Ureter (tissue), 1 donor: ENCODE data around the gene SDR42E1. TPM values are rescaled to one million over a fixed set of nuclear protein-coding genes. Genes with fewer than 3 reads are reported as not detected.

Source experiments
- DNase-seq: peaks from one replicate; pipeline ENCODE4 v3.0.0-alpha.2; 2020; ENCODE audit warnings: low spot score
- total RNA-seq: library from RNA; stranded (reverse); gene quantifications from one replicate; pipeline ENCODE4 v1.2.4, GENCODE V29; 2023
- donor health status: DM: yes; HTN: yes; CAD: no.

SDR42E1 gene
- total RNA-seq: 28.3 TPM

- peak; percentile 65 for DNase-seq
Measured at GRCh38 chr16:82011199-82011641, at the start of gene SDR42E1. SDR42E1 (minus strand) TSS chr16:82011470; CDS start chr16:82000858, 10,612 bp downstream.

DNA sequence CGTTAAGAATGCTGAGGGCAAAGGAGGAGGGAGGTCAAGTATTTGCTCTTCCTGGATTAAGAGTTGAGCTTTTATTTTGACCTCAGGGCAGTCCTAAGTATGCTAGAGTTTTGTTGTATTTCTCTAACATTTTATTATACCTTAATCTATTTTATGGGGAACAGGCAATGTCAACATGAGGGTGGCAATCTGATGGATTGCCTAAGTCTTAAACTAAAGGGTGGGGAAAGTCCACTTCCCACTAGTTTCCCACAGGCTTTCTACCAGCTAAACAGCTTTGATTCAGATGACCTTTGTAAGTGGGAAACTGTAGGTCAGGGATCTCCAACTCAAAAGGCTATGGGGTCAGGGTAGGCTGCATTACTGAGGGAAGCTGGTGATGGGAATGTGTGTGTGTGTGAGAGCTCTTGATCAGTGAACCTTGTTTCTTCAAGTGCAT, 48.7 kb upstream of the SDR42E1 start:
- DNase-seq: no peak

DNA sequence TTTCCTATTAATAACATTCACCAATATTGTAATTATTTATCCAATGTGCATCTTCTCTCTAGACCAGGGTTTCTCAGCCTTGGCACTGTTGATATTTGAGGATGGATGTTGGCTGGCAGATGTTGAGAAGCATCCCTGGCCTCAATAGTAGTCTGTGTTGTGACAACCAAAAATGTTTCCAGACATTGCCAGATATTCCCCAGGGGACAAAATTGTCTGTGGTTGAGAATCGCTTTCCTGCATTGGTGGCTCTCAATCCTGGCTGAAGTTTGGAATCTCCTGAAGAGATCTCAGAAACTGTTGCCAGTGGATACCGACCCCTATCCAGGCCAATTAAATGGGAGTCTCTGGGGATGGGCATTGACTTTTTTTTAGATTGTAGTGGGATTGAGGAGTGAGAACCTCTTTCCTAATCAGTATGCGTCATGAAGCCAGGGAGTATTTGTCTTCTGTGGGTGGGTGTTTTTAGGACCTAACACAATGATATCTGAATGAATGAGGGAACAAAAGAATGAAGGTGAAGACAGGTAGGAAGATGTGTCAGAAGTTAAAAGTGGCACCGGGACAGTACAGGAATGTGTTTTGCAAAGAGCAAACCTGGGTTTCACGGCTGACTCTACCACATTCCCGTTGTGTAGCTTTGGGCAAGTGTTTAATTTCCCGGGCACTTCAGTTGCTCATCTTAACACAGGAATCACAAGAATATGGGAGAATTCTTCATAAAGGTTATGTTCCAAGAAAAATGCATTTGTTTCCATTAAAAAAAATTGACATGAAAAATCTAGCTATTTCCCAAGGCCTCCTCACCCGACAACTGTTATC, 48.1 kb upstream of the SDR42E1 start:
- no peak for DNase-seq

DNA sequence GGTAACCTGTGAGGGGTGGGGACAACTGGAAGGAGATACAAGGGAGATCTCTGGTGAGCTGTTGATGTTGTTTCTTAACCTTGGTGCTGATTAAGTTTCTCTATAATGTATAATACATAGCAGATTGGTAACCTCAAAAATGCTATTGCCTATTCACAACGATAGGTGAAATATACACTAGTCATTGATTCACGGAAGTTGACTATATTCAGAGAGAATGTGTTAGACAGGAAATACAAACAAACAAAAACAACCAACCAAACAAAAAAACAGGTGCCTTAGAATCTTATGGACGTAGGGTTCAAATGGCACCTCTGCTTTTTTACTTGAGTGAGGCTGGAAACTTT, 45.3 kb upstream of the SDR42E1 start:
- DNase-seq: no peak

DNA sequence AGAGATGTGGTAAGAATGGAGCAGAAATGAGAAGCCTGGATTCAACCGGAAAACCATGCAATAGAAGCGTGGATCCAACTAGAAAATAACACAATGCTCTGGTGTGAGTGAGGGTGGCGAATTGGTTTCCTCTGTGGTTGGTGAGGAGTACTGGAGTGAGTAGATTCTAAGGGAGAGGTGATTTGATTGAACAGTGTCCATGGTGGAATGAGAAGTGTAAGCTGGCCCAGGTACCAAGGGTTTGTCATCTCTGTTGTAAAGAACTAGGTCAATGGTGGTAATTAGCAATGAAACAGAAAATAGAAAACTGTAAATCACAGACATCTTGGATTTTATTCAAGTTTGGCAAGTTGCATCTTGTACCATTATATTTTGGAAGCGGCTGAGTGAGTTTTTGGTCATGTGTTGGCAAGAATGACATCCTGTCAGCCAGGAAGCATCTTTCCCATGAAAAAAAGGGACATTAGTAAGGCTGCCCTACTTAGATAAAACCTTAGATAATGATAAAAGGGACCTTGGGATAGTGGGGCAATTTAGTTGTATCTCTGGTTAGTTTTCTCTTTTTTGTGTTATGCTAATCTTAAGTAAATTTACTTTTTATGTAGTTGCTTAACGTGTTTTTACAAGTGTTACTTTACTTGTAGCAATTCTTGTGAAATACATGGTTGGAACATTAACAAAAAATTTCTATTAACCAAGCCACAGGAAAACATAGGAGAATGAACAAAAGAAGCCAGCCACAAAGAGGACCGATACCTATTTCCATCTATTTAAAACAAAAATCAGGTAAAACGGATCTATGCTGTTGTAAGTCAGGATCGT, 44.7 kb upstream of the SDR42E1 start:
- DNase-seq: no peak

DNA sequence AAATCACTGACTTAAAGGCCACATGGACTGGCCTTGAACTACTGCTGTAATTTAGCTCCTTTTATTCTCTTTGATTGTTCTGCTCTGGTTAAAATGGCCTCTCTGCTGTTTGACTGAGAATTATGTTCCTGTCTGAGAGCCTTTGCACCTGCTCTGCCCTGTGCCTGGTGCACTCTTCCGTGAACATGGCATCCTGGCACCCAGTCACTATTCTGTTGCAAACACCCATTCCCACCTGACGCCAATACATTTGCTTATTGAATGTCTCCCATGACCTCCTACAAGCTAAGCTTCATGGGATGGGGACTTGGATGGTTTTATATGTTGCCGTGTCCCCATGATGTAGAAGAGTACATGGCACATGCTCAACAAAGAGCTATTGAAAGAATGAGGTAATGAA, 43.8 kb upstream of the SDR42E1 start:
- DNase-seq: no peak

- no peak for DNase-seq
Measured at GRCh38 chr16:82051656-82052055, 40.4 kb upstream of the SDR42E1 start.

- DNase-seq: no peak
Measured at GRCh38 chr16:82050909-82051357, 39.7 kb upstream of the SDR42E1 start.

DNA sequence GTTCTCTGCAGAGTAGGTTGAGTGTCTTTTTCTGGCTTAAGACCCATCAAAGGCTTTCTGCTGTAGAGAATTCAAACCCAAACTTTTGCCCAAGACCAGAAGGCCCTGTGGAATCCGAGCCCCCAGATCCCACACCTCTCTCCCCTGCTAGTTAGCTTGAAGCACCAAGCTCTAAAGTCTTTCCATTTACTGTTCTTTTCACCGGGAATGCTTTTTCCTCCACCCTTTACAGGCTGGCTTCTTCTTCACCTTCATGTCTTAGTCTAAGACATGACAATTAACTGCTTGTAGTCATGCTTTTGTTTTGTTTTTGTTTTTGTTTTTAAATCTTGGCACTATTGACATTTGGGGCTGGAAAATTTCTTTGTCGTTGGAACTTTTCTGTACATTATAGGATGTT, 39.2 kb upstream of the SDR42E1 start:
- DNase-seq: no peak

- no peak for DNase-seq
Measured at GRCh38 chr16:82049484-82049883, 38.2 kb upstream of the SDR42E1 start.

- no peak for DNase-seq
Measured at GRCh38 chr16:82047787-82048186, 36.5 kb upstream of the SDR42E1 start.

DNA sequence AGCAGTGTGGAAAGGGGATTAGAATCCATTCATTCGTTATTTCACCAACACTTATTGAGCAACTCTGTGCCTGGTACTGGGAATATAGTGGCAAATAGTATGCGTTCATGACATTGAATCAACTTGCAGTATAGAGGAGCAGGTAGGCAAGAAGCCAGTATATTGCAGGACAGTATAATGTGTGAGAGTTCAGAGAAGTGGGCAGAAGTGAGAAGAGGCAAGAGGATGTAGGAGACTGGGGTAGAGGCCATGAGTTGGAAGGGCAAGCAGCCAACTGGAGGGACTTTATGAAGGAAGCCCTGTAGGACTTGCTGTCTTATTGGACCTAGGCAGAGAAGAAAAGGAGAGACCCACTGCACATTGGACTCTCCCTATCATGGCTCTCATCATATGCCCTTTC, 36.1 kb upstream of the SDR42E1 start:
- DNase-seq: no peak

GRCh38 chr16:82046941-82047340, 35.7 kb upstream of the SDR42E1 start:
- no peak for DNase-seq

GRCh38 chr16:82046541-82046940, 35.3 kb upstream of the SDR42E1 start:
- no peak for DNase-seq

- DNase-seq: no peak
Measured at GRCh38 chr16:82045465-82045864, 34.2 kb upstream of the SDR42E1 start.

DNA sequence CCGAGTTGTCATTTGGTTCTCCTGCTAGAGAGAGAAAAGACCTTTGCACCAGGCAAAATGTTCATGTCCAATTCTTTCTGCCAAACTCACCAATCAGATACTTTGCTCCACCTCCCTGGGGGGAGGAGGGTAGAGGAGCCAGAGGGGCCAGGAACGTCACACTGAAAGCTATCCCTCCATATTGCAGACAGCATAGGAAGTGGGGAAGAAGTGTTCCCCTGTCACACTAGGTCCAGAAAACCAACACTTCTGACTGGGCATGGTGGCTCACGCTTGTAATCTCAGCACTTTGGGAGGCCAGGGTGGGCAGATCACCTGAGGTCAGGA, 33.3 kb upstream of the SDR42E1 start:
- no peak for DNase-seq

- DNase-seq: no peak
Measured at GRCh38 chr16:82043680-82044584, 32.7 kb upstream of the SDR42E1 start.

DNA sequence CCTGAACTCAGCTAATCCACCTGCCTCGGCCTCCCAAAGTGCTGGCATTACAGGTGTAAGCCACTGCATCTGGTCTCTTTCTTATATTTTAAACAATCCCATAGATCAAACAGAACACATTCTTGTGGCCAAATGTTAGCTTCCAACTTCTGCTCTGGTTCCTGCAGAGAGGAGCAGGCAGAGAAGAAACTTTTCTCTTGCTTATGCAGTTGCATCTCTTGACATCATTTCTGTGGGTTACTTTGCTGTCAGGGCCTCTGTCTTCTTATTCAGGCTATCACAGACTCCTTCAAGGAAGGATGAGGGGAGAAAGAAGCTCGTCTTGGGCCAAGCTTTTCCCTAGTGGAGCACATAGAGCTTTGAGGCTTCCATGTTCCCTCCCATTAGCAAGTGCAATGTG, 31.6 kb upstream of the SDR42E1 start:
- peak; percentile 19 for DNase-seq

- no peak for DNase-seq
Measured at GRCh38 chr16:82042144-82042543, 30.9 kb upstream of the SDR42E1 start.

DNA sequence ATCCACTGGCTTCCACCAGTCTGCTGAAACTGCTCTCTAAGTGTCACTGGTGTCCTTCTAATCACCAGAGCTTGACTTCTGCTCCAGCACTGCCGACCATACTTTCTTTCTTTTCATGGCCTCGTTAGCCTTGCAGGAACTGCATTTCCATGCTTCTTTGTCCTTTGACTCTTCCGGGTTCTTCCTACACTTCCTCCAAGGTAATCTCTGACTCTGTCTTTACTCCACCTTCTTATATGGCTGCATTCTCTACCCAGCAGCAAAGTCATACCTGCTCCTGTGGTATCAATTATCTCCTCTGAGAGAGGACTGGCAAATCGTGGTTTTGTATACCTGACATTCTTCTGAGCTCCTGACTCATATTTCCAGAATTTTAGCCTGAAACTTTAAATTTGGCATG, 30.3 kb upstream of the SDR42E1 start:
- no peak for DNase-seq

DNA sequence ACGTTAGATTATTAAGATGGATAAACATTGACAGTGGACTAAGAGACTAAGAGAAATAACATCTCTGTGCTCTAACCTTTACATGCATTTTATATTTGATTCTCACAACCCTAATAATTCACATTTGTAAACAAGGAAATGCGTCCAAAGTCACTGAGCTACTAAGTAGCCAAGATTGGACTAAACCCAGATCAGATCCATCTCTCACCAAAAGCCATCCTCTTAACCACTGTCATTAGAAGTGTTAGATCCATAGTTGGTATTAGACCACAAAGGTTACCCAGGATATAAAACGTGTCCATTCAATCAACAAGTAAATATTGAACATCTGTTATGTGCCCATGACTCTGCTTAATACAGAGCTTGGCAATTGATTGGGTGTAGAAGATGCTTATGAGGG, 29.0 kb upstream of the SDR42E1 start:
- DNase-seq: no peak

- DNase-seq: no peak
Measured at GRCh38 chr16:82037666-82038065, 26.4 kb upstream of the SDR42E1 start.
